Measurements from ENCODE around the gene PRR36. TPM values are rescaled to one million over a fixed set of nuclear protein-coding genes. Genes with fewer than 3 reads are reported as not detected.

Gene PRR36
- total RNA-seq, 1 donor from 2014 or later = 20.9 TPM

DNA sequence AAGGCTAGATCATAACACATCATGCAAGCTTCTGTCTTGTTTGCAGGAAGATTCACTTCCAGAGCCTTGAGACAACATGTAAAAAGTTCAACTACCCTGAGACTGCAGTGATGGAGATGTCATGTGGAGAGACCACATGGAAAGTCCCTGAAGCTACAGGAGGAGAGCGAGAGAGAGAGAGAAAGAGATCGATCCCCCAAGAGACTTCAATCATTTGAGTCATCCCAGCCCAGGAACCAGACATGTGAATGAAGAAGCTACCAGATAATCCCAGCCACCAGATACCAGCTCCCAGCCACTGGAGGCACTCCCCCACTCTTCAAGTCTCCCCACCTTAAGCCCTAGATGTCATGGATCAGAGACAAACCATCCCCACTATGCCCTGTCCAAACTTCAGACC lies 54.9 kb downstream of the PRR36 start:
- H3K4me1 Mint-ChIP-seq = peaks cover 4% of the 10 kb centered on the region
- TF ChIP-seq, protein P1, sequence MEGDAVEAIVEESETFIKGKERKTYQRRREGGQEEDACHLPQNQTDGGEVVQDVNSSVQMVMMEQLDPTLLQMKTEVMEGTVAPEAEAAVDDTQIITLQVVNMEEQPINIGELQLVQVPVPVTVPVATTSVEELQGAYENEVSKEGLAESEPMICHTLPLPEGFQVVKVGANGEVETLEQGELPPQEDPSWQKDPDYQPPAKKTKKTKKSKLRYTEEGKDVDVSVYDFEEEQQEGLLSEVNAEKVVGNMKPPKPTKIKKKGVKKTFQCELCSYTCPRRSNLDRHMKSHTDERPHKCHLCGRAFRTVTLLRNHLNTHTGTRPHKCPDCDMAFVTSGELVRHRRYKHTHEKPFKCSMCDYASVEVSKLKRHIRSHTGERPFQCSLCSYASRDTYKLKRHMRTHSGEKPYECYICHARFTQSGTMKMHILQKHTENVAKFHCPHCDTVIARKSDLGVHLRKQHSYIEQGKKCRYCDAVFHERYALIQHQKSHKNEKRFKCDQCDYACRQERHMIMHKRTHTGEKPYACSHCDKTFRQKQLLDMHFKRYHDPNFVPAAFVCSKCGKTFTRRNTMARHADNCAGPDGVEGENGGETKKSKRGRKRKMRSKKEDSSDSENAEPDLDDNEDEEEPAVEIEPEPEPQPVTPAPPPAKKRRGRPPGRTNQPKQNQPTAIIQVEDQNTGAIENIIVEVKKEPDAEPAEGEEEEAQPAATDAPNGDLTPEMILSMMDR (conservative IDR thresholded peaks at IDR 0.05) = no peak
- peaks cover 62% of the 10 kb centered on the region for H3K27me3 Mint-ChIP-seq (ENCODE audit: low read depth)
- no peak overlapping the region for H3K4me3 Mint-ChIP-seq
- peaks cover 3% of the 10 kb centered on the region for H3K9me3 Mint-ChIP-seq
- H3K27ac Mint-ChIP-seq (ENCODE audit: unreplicated experiment) = no peak overlapping the region
- DNase-seq (ENCODE audit: low read depth, low spot score) = no peak
- no peaks in the 10 kb centered on the region for H3K36me3 Mint-ChIP-seq (ENCODE audit: low read depth)

- Mint-ChIP-seq H3K4me3 (no peak overlapping the region), H3K9me3 (peaks cover 3% of the 10 kb centered on the region), H3K27ac (ENCODE audit: unreplicated experiment) (no peak overlapping the region), H3K4me1 (peaks cover 2% of the 10 kb centered on the region), H3K36me3 (ENCODE audit: low read depth) (no peaks in the 10 kb centered on the region), H3K27me3 (ENCODE audit: low read depth) (peaks cover 65% of the 10 kb centered on the region)
- TF ChIP-seq, protein P1 (conservative IDR thresholded peaks at IDR 0.05) = no peak
- DNase-seq (ENCODE audit: low read depth, low spot score) = no peak
Measured at GRCh38 chr19:7818806-7819205, 55.4 kb downstream of the PRR36 start.

Other genes with a start within 250 kb of the PRR36 start
- gene XAB2, start 244.8 kb downstream of the PRR36 start, total RNA-seq = 47.0 and 47.8 TPM in 2 replicates
- 141 and 165 TPM in 2 replicates for gene PET100, start 244.6 kb downstream of the PRR36 start, total RNA-seq
- not detected in 2 replicates for gene PCP2, start 240.7 kb downstream of the PRR36 start, total RNA-seq
- gene STXBP2, start 237.3 kb downstream of the PRR36 start, total RNA-seq = 4.6 and 5.2 TPM in 2 replicates
- not detected in 2 replicates for gene RETN, start 205.3 kb downstream of the PRR36 start, total RNA-seq
- gene MCEMP1, start 197.3 kb downstream of the PRR36 start, total RNA-seq = not detected in 2 replicates
- 83.8 and 87.2 TPM in 2 replicates for gene TRAPPC5, start 193.6 kb downstream of the PRR36 start, total RNA-seq
- gene FCER2, start 172.3 kb downstream of the PRR36 start, total RNA-seq = not detected in 2 replicates
- not detected in 2 replicates for gene CLEC4G, start 142.3 kb downstream of the PRR36 start, total RNA-seq
- not detected in 2 replicates for gene CD209, start 126.9 kb downstream of the PRR36 start, total RNA-seq
- gene CLEC4M, start 111.1 kb downstream of the PRR36 start, total RNA-seq = not detected in 2 replicates
- gene EVI5L, start 44.2 kb downstream of the PRR36 start, total RNA-seq = 17.8 and 19.5 TPM in 2 replicates
- 0.51 and 1.0 TPM in 2 replicates for gene LRRC8E, start 14.1 kb upstream of the PRR36 start, total RNA-seq
- gene MAP2K7, start 29.5 kb upstream of the PRR36 start, total RNA-seq = 48.1 and 50.7 TPM in 2 replicates
- 0.32 and 0.44 TPM in 2 replicates for gene TGFBR3L, start 40.4 kb upstream of the PRR36 start, total RNA-seq
- gene SNAPC2, start 45.9 kb upstream of the PRR36 start, total RNA-seq = 19.1 and 19.5 TPM in 2 replicates
- 129 and 130 TPM in 2 replicates for gene CTXN1, start 51.7 kb upstream of the PRR36 start, total RNA-seq
- gene TIMM44, start 69.3 kb upstream of the PRR36 start, total RNA-seq = 95.9 and 97.6 TPM in 2 replicates
- 209 and 211 TPM in 2 replicates for gene ELAVL1, start 131.3 kb upstream of the PRR36 start, total RNA-seq
- not detected in 2 replicates for gene CCL25, start 178.4 kb upstream of the PRR36 start, total RNA-seq

Measured in neural crest cell (in vitro differentiated cells).